ENCODE data around the gene CTRB1. TPM values are rescaled to one million over a fixed set of nuclear protein-coding genes. Genes with fewer than 3 reads are reported as not detected.
A peak's percentile ranks its signal among the peaks of the same experiment; 100 is the strongest.
"Not testable (repeated sequence)": the region's sequence is repeated elsewhere in the genome, so short reads cannot be mapped to it uniquely, and the experiment has no call there.

Gene CTRB1
- total and polyA plus RNA-seq, 2 of the 13 experiments (the other 11 are each of a cell fraction or from before 2014, with no cell fraction given), result not detected

- POLR2A ChIA-PET, result interaction anchor here (1.7 kb wide), 1 partner anchor 24 kb away, joined by 11 read pairs; no protein-coding TSS in a partner anchor
- WGBS (ENCODE audit: low lambda C conversion rate), result 87% methylated on average over 9 of the region's 9 CpGs
- H2AFZ ChIP-seq (ENCODE audit: low read length); FAIRE-seq; ATAC-seq; DNase-seq (ENCODE audit: low spot score); H3K9ac ChIP-seq (ENCODE audit: insufficient read depth, low read depth, low read length); intact Hi-C loops (cut with micrococcal nuclease; ENCODE audit: unreplicated experiment); H3K27me3 ChIP-seq (ENCODE audit: control insufficient read depth in 1 of 2, insufficient read depth in 2 of 2, low read length in 2 of 2); H4K20me1 ChIP-seq (ENCODE audit: insufficient read depth, low read length); H3K4me2 ChIP-seq (ENCODE audit: low read depth, low read length); H3K4me3 ChIP-seq (replicated peaks in 1 of 3; ENCODE audit: insufficient read depth in 1 of 3, low read depth in 2 of 3, low read length in 3 of 3); BruUV-seq (replicated peaks); CTCF ChIA-PET (ENCODE audit: low intra/inter-chr PET ratio, low total read pairs); H3K9me3 ChIP-seq (ENCODE audit: low read length); H3K36me3 ChIP-seq (replicated peaks in 1 of 2; ENCODE audit: control insufficient read depth in 1 of 2, insufficient read depth in 2 of 2, low read length in 2 of 2); H3K27ac ChIP-seq (ENCODE audit: extremely low read length, insufficient read depth, low read length): not testable (repeated sequence)
- peaks cover 69% of the 10 kb centered on the region for H3K4me1 ChIP-seq (ENCODE audit: insufficient read depth, low read length)
- peaks cover 13% of the 10 kb centered on the region for H3K79me2 ChIP-seq (ENCODE audit: insufficient read depth, low read length)
- in situ Hi-C loops (cut with HindIII; ENCODE audit: extremely low pct_ligation_motif_present, low pct_unique_long_range_greater_than_20kb), result loop anchor here (5.0 kb wide), 1 partner anchor 38 kb away; no protein-coding TSS in a partner anchor
- TF ChIP-seq MAFK (conservative IDR thresholded peaks at IDR 0.05 in 1 of 2, IDR thresholded peaks at IDR 0.05 in 1 of 2; ENCODE audit: low read length in 2 of 2) (peak; percentile 91 to 92), MAFF (IDR thresholded peaks at IDR 0.05; ENCODE audit: low read depth, low read length) (peak; percentile 81)
Observed at GRCh38 chr16:75269358-75269757, 50.6 kb downstream of the CTRB1 start.

- peak overlapping the region; percentile 4 for H2AFZ ChIP-seq (ENCODE audit: low read length)
- no TSS peak for BruUV-seq (replicated peaks)
- whole genome bisulfite sequencing (ENCODE audit: low lambda C conversion rate), result 4% methylated on average over 6 of the region's 6 CpGs
- POLR2A ChIA-PET, result interaction anchor here (0.9 to 4.5 kb wide), 6 partner anchors 9 to 39 kb away, joined by 3 to 41 read pairs (median 6); no protein-coding TSS in a partner anchor
- H3K4me1 ChIP-seq (ENCODE audit: insufficient read depth, low read length), result peaks cover 66% of the 10 kb centered on the region
- intact Hi-C loops (cut with micrococcal nuclease; ENCODE audit: unreplicated experiment) (no loop called here), in situ Hi-C loops (cut with HindIII; ENCODE audit: extremely low pct_ligation_motif_present, low pct_unique_long_range_greater_than_20kb) (no loop called here)
- no peaks in the 10 kb centered on the region for H4K20me1 ChIP-seq (ENCODE audit: insufficient read depth, low read length)
- no peak overlapping the region for H3K27ac ChIP-seq (ENCODE audit: extremely low read length, insufficient read depth, low read length)
- H3K79me2 ChIP-seq (ENCODE audit: insufficient read depth, low read length), result no peaks in the 10 kb centered on the region
- H3K9me3 ChIP-seq (ENCODE audit: low read length), result no peaks in the 10 kb centered on the region
- peak overlapping the region; percentile 41 to 59 (median 56) for H3K4me3 ChIP-seq (replicated peaks in 1 of 3; ENCODE audit: insufficient read depth in 1 of 3, low read depth in 2 of 3, low read length in 3 of 3)
- peak overlapping the region; percentile 37 for H3K9ac ChIP-seq (ENCODE audit: insufficient read depth, low read depth, low read length)
- ATAC-seq (no peak; the same call in 2 of the 3 replicates), FAIRE-seq (peak; percentile 23), DNase-seq (ENCODE audit: low spot score) (no peak)
- H3K36me3 ChIP-seq (replicated peaks in 1 of 2; ENCODE audit: control insufficient read depth in 1 of 2, insufficient read depth in 2 of 2, low read length in 2 of 2), result no peaks in the 10 kb centered on the region
- H3K27me3 ChIP-seq (ENCODE audit: control insufficient read depth in 1 of 2, insufficient read depth in 2 of 2, low read length in 2 of 2), result no peaks in the 10 kb centered on the region
- H3K4me2 ChIP-seq (ENCODE audit: low read depth, low read length), result peak overlapping the region; percentile 88
- CTCF ChIA-PET (ENCODE audit: low intra/inter-chr PET ratio, low total read pairs), result no interaction called here
- TF ChIP-seq ZNF83 (CRISPR knock-in tag; IDR thresholded peaks at IDR 0.05; ENCODE audit: borderline replicate concordance), result no peak
- TF ChIP-seq ZNF687 (CRISPR knock-in tag; IDR thresholded peaks at IDR 0.05), result peak; percentile 44; the same call in 1 of the 2 replicates
- TF ChIP-seq TFAP4 (IDR thresholded peaks at IDR 0.05; ENCODE audit: borderline replicate concordance, low read depth), result 0 out of 2 replicates have a peak, but pooled peaks have one; percentile 22
- no peak for TF ChIP-seq ZSCAN21 (CRISPR knock-in tag; IDR thresholded peaks at IDR 0.05; ENCODE audit: borderline replicate concordance)
- TF ChIP-seq ZNF274 (CRISPR knock-in tag; IDR thresholded peaks at IDR 0.05), result no peak
- TF ChIP-seq ZSCAN20 (CRISPR knock-in tag; IDR thresholded peaks at IDR 0.05; ENCODE audit: borderline replicate concordance), result no peak
- no peak for TF ChIP-seq POGZ (CRISPR knock-in tag; IDR thresholded peaks at IDR 0.05)
- TF ChIP-seq POLR2G (IDR thresholded peaks at IDR 0.05; ENCODE audit: low read depth, low read length), result no peak
- 0 out of 2 replicates have a peak, but pooled peaks have one; percentile 24 for TF ChIP-seq EED (CRISPR knock-in tag; IDR thresholded peaks at IDR 0.05)
- TF ChIP-seq RXRB (CRISPR knock-in tag; IDR thresholded peaks at IDR 0.05; ENCODE audit: borderline replicate concordance), result no peak
Observed at GRCh38 chr16:75271441-75272096, 52.8 kb downstream of the CTRB1 start.
